ENCODE results near the gene PGLYRP2.

PGLYRP2 gene

DNA sequence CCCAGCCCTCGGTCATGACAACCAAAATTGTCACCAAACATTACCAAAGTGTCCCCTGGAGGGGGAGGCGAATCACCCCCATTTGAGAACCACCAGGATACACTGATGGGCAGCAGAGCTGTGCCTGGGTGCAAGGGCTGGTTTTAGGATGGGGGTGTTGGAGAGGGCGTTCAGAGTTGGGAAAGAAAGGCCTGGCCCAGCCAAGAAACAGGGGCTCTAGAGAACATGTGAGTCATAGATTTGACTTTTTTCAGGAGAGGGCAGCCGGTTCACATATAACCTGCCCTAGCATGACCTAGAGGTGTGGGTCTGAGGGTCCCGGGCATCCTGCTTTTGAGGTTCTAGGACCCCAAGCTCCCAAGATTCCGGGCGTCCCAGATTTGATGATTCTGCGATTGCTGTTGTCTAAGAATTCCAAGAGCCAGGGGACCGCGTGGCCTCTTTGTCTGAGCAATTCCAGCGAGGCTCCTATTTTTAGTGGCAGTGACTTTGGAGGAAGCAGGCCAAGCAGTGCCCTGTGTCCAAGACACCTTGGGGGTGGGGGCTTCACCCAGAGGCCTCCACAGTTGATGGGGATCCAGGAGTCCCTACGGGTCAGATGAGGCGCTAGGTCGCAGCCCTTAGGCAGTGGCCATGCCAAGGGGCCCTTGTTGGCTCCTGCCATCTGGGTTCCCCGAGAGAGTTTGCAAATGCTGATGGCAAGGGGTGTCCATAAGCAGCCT is 34.6 kb downstream of the PGLYRP2 start:
- Histone ChIP-seq H3K4me3 (ENCODE audit: low read length, poor library complexity, severe bottlenecking) (no peak overlapping the region), H3K9ac (ENCODE audit: low read depth, low read length, poor library complexity, severe bottlenecking) (no peak overlapping the region), H3K4me1 (ENCODE audit: insufficient read depth, low read length, poor library complexity, severe bottlenecking) (no peaks in the 10 kb centered on the region), H3K79me2 (ENCODE audit: insufficient read depth, low read length) (no peaks in the 10 kb centered on the region), H3K4me2 (ENCODE audit: low read depth, low read length, poor library complexity, severe bottlenecking) (no peak overlapping the region), H2AFZ (ENCODE audit: low read length) (no peak overlapping the region), H4K20me1 (ENCODE audit: insufficient read depth, low read length, poor library complexity, severe bottlenecking) (no peaks in the 10 kb centered on the region), H3K36me3 (ENCODE audit: insufficient read depth, low read length) (no peaks in the 10 kb centered on the region), H3K9me3 (ENCODE audit: insufficient read depth, low read depth, low read length) (no peaks in the 10 kb centered on the region), H3F3A (ENCODE audit: low read depth) (no peaks in the 10 kb centered on the region), H3K27me3 (ENCODE audit: insufficient read depth, low read length, poor library complexity, severe bottlenecking) (no peaks in the 10 kb centered on the region), H3K9me2 (replicated peaks; ENCODE audit: low read depth, low read length) (no peaks in the 10 kb centered on the region)
- TF ChIP-seq CTCF (conservative IDR thresholded peaks at IDR 0.05; ENCODE audit: low read length), result no peak
- no peak for TF ChIP-seq EZH2phosphoT487 (IDR thresholded peaks at IDR 0.05; ENCODE audit: borderline replicate concordance)

GRCh38 chr19:15443838-15444237 is 35.5 kb downstream of the PGLYRP2 start:
- H3F3A ChIP-seq (ENCODE audit: low read depth), result no peaks in the 10 kb centered on the region
- H3K27me3 ChIP-seq (ENCODE audit: insufficient read depth, low read length, poor library complexity, severe bottlenecking), result no peaks in the 10 kb centered on the region
- H4K20me1 ChIP-seq (ENCODE audit: insufficient read depth, low read length, poor library complexity, severe bottlenecking), result no peaks in the 10 kb centered on the region
- H3K36me3 ChIP-seq (ENCODE audit: insufficient read depth, low read length), result no peaks in the 10 kb centered on the region
- H3K9me2 ChIP-seq (replicated peaks; ENCODE audit: low read depth, low read length), result no peaks in the 10 kb centered on the region
- H3K9ac ChIP-seq (ENCODE audit: low read depth, low read length, poor library complexity, severe bottlenecking), result no peak overlapping the region
- no peak overlapping the region for H3K4me2 ChIP-seq (ENCODE audit: low read depth, low read length, poor library complexity, severe bottlenecking)
- H2AFZ ChIP-seq (ENCODE audit: low read length), result no peak overlapping the region
- no peaks in the 10 kb centered on the region for H3K4me1 ChIP-seq (ENCODE audit: insufficient read depth, low read length, poor library complexity, severe bottlenecking)
- no peak overlapping the region for H3K4me3 ChIP-seq (ENCODE audit: low read length, poor library complexity, severe bottlenecking)
- no peaks in the 10 kb centered on the region for H3K9me3 ChIP-seq (ENCODE audit: insufficient read depth, low read depth, low read length)
- no peaks in the 10 kb centered on the region for H3K79me2 ChIP-seq (ENCODE audit: insufficient read depth, low read length)
- TF ChIP-seq EZH2phosphoT487 (IDR thresholded peaks at IDR 0.05; ENCODE audit: borderline replicate concordance) (no peak), CTCF (conservative IDR thresholded peaks at IDR 0.05; ENCODE audit: low read length) (no peak)

DNA sequence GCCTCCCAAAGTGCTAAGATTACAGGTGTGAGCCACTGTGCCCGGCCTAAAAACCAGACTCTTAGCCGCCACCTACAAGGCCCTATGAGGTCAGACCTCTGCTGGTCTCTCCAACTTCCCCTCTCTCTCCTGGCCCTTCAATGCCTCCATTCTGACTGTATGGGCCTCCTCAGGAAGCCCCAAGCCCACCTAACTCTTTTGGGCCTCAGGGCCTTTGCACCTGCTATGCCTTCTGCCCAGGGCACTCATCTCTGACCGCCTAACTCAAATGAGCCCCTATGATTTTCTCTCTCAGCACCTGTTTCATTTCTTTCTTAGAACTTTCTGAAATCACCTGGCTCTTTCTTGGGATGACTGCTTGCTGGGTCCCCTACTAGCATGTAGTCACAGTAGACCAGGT is 36.0 kb downstream of the PGLYRP2 start:
- Histone ChIP-seq H3K4me3 (ENCODE audit: low read length, poor library complexity, severe bottlenecking) (no peak overlapping the region), H3K9me2 (replicated peaks; ENCODE audit: low read depth, low read length) (no peaks in the 10 kb centered on the region), H3K4me1 (ENCODE audit: insufficient read depth, low read length, poor library complexity, severe bottlenecking) (no peaks in the 10 kb centered on the region), H4K20me1 (ENCODE audit: insufficient read depth, low read length, poor library complexity, severe bottlenecking) (no peaks in the 10 kb centered on the region), H3F3A (ENCODE audit: low read depth) (no peaks in the 10 kb centered on the region), H3K27me3 (ENCODE audit: insufficient read depth, low read length, poor library complexity, severe bottlenecking) (no peaks in the 10 kb centered on the region), H3K9me3 (ENCODE audit: insufficient read depth, low read depth, low read length) (no peaks in the 10 kb centered on the region), H3K79me2 (ENCODE audit: insufficient read depth, low read length) (no peaks in the 10 kb centered on the region), H3K4me2 (ENCODE audit: low read depth, low read length, poor library complexity, severe bottlenecking) (no peak overlapping the region), H3K9ac (ENCODE audit: low read depth, low read length, poor library complexity, severe bottlenecking) (no peak overlapping the region), H2AFZ (ENCODE audit: low read length) (no peak overlapping the region), H3K36me3 (ENCODE audit: insufficient read depth, low read length) (no peaks in the 10 kb centered on the region)
- TF ChIP-seq CTCF (conservative IDR thresholded peaks at IDR 0.05; ENCODE audit: low read length) (no peak), EZH2phosphoT487 (IDR thresholded peaks at IDR 0.05; ENCODE audit: borderline replicate concordance) (no peak)
